Hepatic stellate cell (primary cell): Measurements from ENCODE around the gene TXNRD3.
"Not testable (repeated sequence)": the region's sequence is repeated elsewhere in the genome, so short reads cannot be mapped to it uniquely, and the experiment has no call there.

Source experiments
- DNase-seq: peaks from one replicate; pipeline ENCODE4 v3.0.0; 2011; ENCODE audit warnings: low spot score

Gene TXNRD3

DNA sequence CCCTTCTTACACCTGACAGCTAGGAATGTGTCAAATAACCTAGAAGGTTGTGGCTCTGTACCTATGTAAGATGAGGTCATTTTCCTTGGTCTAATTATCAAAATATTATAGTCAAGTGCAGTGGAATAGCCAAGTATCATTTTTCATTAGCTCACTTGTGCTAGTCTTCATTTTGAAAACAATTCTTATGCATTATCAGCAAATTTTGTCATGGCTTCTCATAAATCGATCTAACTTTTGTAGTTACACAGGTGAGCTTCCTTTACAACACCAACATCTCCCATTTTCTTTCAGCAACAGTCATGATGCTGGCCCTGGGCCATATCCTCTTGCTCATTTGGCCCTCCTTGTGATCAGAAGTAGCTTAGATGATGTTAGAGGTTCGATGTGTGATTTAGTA is 10.3 kb downstream of the TXNRD3 start:
- no peak for DNase-seq

DNA sequence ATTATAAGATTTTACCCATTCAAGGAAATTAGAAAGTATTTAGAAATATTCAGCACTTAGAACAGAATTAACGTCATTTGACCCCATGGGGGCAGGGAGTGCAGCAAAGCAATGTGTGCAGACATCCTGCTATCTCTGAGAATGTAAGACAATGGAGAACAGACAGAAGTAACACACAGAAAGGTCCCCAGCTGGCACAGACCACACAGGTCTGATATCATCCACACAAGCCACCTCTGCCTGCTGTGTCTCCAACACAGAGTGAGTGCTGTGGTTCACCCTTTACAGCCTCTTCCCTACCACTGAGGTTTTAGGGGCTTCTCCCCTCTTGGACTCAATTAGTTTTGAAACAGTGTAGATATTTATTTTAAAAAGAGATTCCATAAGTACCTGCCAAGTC is 16.1 kb downstream of the TXNRD3 start:
- no peak for DNase-seq

DNA sequence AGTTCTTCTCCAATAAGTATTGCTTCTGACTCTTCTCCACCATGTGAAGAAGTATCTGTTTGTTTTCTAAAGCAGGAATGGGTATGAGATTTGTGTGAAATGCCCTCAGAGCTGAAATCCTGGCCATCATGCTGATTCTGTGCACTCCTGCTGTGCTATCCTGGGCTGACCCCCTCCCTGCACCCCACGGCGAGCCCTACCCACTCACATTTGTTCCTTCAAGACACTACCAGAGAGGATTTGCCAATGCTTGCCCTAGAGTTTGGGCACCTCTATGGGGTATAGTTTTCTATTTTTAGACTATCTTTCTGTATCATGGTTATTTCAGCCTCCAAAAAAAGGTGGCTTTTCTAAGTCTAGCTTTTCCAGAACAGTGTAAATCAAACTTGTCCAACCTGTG is 18.5 kb downstream of the TXNRD3 start:
- DNase-seq = no peak

DNA sequence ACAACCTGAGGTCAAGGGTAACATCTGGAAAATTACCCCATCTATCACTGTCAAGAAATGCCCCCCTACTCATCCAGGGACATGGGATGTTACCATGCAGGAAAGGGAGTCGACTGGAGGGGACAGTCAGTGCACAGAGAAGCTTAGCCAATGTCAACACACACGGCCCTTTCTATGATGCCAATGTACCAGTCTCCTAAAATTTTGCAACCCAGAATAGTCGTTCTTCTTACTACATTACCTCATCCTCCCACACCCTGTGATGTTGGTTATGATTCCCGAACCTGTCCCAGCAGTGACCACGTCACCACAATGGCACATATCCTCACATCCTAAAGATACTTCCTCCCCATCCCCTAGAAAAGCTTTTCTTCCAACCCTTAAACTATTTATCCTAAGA is 20.1 kb downstream of the TXNRD3 start:
- DNase-seq = no peak

DNA sequence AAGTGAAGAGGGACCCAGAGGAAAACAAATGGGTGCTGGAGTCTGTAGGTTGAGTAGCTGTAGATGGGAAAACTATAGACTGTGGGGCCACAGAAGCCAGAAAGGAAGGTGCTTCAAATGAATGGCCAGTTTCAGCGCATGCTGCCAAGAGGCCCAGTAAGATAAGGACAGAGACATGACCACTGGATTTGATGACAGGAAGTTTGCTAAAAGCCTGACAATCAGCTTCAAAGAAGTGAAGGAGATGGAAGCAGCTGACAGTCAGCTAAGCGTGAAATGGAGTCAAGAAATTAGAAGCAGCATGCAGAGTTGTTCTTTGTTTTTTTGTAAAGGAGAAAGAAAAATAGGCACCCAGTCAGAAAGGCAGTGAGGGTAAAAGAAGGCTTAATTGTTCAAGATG is 24.9 kb downstream of the TXNRD3 start:
- no peak for DNase-seq

DNA sequence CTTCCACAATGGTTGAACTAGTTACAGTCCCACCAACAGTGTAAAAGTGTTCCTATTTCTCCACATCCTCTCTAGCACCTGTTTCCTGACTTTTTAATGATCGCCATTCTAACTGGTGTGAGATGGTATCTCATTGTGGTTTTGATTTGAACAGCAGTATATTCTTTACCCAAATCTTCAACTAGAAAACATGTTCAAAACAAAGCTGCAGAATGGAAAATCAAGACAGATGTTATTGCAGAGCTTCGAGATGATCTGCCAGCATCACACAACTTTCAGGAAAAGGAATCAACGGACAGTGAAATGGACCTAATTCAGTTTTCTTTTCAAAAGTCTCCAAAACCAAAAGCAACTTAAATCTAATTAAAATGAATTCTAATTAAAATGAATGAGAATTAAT is 29.2 kb downstream of the TXNRD3 start:
- not testable (repeated sequence) for DNase-seq

DNA sequence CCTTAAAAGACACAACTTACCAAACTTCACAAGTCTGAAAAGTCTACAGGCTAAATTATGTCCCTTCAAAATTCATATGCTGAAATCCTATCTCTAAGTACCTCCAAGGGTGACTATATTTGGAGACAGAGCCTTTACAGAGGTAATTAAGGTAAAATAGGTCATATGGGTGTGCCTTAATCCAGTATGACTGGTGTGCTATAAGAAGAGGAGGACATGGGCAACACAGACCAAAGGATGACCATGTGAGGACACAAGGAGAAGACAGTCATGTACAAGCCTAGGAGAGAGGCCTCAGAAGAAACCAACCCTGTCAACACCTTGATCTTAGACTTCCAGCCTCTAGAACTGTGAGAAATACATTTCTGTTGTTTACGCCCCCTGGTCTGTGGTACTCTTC is 32.2 kb downstream of the TXNRD3 start:
- DNase-seq = no peak

DNA sequence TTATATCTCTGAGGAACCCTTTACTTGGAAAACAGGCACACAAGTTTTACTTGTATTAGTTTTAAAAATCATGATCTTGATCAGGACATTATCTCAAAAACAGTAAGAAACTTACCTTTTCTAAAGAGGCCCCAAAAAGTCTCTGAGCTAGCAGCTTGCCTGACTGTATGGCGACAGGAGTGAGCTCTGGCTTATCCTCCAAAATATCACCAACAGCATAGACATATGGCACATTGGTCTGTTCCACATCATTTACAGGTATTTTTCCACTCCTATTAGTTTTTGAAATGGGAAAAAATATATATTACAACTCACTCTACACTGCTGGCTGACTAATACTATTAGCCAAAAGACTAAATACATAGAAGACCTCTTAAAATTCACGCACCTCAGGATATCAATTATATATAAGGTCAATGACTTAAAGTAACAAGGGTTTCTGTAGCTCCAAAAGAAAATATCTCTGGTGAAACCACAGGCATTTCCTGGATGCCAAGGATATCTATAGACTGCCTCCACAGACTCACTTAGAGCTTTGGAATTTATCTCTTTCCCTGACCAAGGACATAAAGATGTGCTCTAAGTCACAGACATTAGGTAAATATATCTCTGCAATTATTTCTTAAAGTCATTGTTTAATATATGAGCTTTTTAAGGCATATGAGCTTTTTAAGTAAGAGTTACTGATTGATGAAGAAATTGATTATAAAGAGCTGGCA is 33.1 kb downstream of the TXNRD3 start:
- DNase-seq = peak; percentile 24

DNA sequence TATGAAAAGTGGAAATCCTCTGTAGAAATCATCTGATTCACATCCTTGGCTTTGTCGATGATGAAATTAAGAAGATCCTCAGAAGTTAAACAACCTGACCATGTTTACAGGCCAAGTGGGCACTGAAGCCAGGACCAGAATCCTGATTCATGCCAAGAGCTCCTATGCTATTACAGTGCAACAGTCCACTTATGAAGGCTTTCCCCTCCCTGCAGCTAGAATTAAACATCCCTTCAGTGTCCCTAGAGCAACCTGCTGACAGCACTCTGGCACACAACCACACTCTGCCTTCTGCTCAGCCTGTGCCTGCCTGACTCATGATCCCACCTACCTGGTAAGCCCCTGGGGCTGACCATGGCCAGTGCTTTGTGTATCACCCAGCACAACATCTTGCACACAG is 33.8 kb downstream of the TXNRD3 start:
- peak; percentile 7 for DNase-seq

DNA sequence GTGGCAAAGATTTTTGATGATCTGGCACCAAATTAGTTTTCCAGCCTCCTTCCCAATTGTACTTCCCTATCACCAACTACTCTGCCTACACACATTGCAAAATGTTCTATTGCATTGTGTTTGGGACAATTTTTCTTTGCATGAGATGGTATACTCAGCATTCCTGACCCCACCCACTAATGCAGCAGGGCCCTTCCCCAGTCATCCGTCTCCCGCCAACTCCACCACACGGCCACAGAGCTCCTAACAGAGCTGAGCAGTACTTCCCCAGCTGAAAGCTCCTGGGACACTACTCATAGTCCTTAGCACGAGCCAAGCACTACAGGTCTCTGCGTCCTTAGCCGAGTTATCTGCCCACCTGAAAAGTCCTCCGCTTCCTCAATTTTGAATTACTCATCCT is 34.2 kb downstream of the TXNRD3 start:
- no peak for DNase-seq

DNA sequence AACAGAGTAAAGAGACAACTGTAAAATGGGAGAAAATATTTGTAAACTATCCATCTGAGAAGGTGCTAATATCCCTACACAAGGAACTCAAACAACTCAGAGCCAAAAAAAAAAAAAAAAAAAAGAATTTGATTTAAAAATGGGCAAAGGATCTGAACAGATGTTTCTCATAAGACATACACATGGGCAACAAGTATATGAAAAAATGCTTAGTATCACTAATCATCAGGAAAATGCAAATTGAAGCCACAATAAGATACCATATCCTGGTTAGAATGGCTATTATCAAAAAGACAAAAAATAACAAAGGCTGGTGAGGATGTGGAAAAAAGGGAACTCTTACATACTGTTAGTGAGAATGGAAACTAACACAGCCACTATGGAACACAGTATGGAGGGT is 36.2 kb downstream of the TXNRD3 start:
- no peak for DNase-seq

DNA sequence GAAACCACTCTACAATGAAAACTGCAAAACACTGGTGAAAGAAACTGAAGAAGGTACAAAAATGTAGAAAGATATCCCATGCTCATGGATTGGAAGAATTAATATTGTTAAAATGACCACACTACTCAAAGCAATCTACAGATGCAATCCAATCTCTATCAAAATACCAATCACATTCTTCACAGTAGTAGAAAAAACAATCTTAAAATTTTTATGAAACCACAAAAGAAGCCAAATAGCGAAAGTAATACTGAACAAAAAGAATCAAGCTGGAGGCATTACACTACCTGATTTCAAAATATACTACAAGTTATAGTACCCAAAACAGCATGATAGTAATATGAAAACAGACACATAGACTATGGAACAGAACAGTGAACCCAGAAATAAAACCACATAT is 36.9 kb downstream of the TXNRD3 start:
- no peak for DNase-seq

DNA sequence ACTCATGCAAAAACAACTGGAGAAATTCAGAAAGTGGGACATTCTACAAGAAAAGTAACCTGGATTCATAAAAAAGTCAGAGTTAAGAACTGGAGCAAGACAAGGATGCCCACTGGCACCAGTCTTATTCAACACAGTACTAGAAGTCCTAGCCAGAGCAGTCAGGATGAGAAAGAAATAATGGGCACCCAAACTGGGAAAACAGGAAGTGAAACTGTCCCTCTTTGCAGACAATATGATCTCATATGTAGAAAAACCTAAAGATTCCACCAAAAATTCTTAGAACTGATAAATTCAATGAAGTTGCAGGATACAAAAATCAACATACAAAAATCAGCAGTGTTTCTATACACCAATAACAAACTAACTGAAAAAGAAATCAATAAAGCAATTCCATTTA is 37.4 kb downstream of the TXNRD3 start:
- no peak for DNase-seq

DNA sequence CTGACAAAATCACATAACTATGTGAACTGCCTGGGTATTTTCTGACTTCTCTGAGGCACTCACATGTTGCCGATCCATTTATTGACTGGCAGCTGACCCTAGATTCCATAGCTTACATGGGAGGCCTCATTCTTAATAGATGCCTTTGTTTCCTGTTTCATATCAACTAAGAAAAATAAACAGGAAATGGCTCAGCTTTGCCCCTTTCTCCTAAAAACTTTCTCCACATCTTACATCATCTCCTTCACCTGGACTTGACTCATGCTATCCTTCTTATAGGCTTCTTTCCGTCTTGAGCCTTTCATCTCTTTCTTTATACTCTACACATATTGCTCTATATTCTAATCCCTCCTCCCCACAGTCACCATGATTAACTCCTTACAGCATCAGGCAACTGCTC is 38.0 kb downstream of the TXNRD3 start:
- DNase-seq = no peak

DNA sequence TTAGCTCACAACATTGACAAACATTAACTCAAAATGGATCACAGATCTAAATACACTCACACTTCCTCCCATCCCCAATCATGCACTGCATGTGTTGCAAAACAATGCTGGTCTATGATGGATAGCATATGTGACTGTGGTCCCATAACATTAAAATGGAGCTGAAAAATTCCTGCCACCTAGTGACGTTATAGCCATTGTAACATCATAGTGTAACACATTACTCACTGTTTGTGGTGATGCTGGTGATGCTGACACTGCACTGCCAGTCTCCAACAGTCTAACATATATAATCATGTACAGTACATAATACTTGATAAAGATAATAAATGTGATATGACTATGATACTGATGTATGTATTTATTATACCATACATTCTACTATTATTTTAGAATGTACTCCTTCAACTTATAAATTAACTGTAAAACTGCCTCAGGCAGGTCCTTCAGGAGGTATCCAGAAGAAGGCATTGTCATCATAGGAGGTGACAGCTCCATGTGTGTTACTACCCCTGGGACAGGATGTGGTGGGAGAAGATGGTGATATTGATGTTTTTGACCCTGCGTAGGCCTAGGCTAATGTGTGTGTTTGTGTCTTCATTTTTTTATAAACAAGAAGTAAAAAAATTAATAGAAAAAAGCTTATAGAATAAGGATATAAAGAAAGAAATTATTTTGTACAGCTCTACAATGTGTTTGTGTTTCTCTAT is 41.3 kb downstream of the TXNRD3 start:
- no peak for DNase-seq

DNA sequence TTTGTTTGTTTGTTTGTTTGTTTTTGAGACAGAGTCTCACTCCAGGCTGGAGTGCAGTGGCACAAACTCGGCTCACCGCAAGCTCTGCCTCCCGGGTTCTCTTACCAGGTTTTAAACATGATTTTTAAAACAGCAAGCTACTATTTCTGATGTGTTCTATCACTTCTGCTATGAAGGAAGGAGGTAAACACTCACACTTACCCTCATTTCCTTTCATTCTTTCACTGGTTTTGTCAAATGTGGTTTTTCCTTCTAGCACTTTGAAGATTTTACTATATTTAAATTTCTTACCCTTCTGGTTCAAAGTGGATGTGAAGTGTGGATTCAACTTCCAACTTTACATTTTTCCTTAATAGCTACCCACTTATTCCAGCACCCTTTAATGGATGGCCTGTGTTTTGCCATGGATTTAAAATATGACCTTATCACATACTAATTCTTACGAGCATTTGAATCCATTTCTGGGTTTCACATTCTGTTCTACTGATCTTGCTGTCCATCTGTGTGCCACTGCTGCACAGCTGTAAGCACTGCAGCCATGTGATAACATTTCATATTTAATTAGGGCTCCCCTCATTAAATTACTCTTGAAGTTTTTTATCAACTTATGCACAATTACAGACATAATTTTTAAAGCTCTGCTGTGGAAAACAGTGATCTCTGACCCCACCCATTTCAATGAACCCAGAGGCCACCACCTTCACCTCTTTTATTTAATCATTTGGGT is 42.3 kb downstream of the TXNRD3 start:
- no peak for DNase-seq

DNA sequence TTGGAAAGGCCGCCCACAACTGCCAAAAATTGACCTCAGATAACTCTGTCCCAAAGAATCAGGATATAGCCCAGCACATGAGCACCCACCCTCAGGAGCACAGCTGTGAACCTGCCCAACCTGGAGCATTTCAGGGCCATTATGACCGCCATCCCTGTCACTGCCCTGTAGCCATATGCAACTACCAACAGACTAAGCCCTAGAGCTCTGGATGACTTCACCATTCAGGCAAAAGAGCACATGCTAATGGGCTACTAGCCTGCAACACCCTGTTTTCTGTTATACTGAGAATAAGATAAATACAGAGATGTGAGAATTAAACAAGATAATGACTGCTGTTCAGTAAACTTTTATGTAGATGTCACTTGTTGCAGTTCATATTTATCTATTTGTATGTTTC is 45.0 kb downstream of the TXNRD3 start:
- DNase-seq = no peak

DNA sequence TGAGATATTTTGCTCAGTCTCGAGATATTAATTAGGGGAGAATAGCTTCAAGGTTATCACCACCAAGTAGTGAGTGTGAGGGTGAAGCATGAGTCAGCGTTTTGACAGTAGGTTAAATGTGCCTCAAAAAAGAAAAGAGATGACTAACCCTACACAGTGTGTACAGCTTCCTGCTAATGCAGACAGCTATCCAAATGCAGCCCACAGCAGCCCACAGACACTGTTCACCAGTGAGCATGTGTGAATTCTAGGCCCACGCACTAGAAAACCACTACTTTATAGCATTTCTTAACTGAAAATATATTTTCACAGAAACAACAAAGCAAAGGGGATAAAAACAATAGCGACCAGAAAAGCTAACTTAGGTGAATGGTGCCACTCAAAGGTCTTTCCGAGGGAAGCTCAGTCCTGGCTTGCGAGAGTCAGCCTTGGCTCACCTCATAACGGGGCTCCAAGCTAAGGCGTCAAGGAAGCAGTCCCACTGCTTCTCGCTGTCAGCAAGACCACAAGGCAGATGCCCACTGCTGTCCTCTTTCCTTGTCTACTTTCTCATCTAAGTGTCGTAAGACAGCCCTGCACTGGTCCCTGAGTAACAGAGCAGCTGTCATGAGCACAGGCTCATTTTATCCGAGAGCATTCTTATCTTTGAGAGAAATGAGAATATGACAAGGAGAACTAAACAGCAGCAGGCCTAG is 47.6 kb downstream of the TXNRD3 start:
- peak; percentile 13 for DNase-seq

DNA sequence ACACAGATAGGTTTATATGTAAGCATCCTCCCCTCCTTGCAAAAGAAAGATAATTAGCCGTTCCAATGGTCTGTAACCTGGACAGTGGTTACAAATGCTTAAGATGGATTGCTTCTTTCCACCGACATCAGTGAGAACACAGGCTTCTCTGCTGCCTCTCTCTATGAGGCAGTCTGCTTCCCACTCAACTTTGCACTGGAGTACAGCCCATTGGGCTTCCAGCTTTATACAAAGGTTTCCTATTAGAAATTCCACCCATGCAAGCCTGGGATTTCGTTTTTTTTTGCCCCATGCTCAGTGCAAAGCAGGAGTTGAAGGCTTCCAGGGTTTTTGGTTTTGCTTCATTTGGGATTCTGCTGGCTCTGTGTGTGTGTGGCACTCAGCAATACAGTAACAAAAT is 48.9 kb downstream of the TXNRD3 start:
- no peak for DNase-seq

DNA sequence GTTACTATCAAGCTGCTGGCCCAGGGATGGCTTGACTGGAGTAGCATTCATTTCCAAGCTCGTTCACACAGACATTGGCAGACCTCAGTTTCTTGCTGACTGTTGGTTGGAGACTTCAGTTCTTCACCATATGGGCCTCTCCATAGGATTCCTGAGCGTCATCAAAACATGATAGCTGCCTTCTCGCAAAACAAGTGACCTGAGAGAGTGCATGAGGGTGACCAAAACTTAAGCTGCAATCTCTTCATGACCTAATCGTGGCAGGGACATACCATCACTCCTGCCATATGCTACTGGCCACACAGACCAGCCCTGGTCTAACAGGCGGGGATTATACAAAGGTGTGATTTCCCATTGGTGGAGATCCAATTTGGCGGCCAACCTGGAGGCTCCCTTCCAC is 50.2 kb downstream of the TXNRD3 start:
- no peak for DNase-seq

DNA sequence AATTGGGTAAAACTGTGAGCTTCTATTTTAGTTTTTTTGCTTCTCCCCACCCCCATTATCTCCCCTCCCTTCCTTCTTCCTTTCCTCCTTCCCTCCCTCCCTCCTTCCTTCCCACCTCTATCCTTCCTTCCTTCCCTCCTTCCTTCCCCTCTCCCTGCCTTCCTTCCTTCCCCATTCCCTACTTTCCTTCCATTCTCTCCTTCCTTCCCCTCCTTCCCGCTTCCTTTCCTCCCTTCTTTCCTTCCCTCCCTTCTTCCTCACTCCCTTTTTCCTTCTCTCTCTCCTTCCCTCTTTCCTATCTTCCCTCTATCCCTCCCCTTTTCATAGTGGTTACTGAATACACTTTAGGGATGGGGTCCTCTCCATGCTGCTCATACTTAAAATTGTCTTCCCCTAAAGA is 55.8 kb downstream of the TXNRD3 start:
- no peak for DNase-seq

DNA sequence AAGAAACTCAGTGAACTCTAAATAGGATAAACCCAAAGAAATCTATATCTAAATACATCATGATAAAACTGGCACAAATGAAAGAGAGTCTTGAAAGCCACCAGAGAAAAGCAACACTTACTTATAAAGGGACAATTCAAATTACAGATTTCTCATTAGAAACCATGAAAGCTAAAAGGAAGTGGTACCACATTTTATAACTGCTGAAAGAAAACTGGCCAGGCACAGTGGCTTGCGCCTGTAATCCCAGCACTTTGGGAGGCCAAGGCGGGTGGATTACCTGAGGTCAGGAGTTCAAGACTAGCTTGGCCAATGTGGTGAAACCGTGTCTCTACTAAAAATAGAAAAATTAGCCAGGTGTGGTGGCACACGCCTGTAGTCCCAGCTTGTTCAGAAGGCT is 59.4 kb downstream of the TXNRD3 start:
- not testable (repeated sequence) for DNase-seq

DNA sequence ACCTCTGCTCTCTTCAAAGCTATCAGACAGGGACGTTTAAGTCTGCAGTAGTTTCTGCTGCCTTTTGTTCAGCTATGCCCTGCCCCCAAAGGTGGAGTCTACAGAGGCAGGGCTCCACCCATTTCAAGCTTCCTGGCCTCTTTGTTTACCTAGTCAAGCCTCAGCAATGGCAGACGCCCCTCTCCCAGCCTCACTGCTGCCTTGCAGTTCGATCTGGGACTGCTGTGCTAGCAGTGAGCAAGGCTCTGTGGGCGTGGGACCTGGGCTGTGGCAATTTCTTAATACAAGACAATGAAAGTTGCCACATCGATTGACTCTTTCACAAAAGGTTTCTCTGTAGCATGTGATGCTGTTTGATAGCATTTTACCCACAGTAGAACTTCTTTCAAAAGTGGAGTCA is 63.4 kb downstream of the TXNRD3 start:
- not testable (repeated sequence) for DNase-seq
